HL-60 (cell line): ENCODE measurements around the gene LRRC73.

Experiments used
- DNase-seq, 2 experiments: peaks; one replicate each; pipeline ENCODE4 v3.0.0-alpha.2; 2010 to 2020; ENCODE audit warnings: low read depth in 1 of 2, low spot score in 1 of 2
- H3K27ac ChIP-seq: fragments of 250-450 bp; sonication (Bioruptor Pico); replicated peaks from 2 replicates; pipeline ENCODE4 v1.5.1; 2020; ENCODE audit warnings: mild to moderate bottlenecking, moderate library complexity
- H3K27me3 ChIP-seq: fragments of 250-450 bp; sonication (Bioruptor Pico); 2 replicates; pipeline ENCODE4 v1.5.1; 2021; ENCODE audit warnings: mild to moderate bottlenecking, moderate library complexity; ENCODE audit not compliant: insufficient read depth, poor library complexity, severe bottlenecking
- H3K4me3 ChIP-seq: replicated peaks from 2 replicates; pipeline ENCODE4 v1.5.1; 2011; ENCODE audit warnings: mild to moderate bottlenecking, control low read depth, low read length; ENCODE audit not compliant: insufficient read depth
- GABPA ChIP-seq: IDR thresholded peaks from 2 replicates; pipeline ENCODE4 v1.6.1; 2012; ENCODE audit warnings: low read depth
- POLR2AphosphoS5 ChIP-seq: IDR thresholded peaks from 2 replicates; pipeline ENCODE4 v1.6.1; 2012; ENCODE audit warnings: low read depth
- SPI1 ChIP-seq: IDR thresholded peaks from 2 replicates; pipeline ENCODE4 v1.6.1; 2012; ENCODE audit warnings: low read depth, mild to moderate bottlenecking, borderline replicate concordance
- TF ChIP-seq, protein P1 (sequence below): IDR thresholded peaks from 2 replicates; pipeline ENCODE4 v1.6.1; 2012; ENCODE audit warnings: low read depth; ENCODE audit not compliant: insufficient replicate concordance
- TF ChIP-seq, protein P2 (sequence below): IDR thresholded peaks from one replicate; pipeline ENCODE4 v1.5.1; 2011; ENCODE audit warnings: low read length, control low read depth, inconsistent platforms; ENCODE audit not compliant: insufficient read depth

LRRC73 gene

DNA sequence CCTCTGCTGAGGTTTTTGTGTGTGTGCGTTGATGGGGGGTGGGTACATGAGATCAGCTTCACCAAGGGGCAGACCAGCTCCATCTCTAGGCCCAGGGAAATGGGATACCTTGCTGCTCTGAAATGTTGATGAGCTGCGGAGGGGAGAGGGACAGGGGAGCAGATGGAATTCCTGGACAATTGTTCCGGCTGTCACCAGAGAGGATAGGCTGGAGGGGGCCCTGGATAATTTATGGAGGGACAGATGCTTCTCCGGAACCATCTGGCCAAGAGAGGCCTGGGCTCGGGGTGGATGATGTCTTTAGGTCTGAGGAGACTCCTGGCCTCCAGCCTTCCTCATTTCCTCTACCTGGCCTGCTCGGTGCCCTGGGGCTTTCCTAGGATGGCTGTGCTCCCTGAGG, 34.6 kb downstream of the LRRC73 start:
- no peak for DNase-seq
- TF ChIP-seq, protein P1, sequence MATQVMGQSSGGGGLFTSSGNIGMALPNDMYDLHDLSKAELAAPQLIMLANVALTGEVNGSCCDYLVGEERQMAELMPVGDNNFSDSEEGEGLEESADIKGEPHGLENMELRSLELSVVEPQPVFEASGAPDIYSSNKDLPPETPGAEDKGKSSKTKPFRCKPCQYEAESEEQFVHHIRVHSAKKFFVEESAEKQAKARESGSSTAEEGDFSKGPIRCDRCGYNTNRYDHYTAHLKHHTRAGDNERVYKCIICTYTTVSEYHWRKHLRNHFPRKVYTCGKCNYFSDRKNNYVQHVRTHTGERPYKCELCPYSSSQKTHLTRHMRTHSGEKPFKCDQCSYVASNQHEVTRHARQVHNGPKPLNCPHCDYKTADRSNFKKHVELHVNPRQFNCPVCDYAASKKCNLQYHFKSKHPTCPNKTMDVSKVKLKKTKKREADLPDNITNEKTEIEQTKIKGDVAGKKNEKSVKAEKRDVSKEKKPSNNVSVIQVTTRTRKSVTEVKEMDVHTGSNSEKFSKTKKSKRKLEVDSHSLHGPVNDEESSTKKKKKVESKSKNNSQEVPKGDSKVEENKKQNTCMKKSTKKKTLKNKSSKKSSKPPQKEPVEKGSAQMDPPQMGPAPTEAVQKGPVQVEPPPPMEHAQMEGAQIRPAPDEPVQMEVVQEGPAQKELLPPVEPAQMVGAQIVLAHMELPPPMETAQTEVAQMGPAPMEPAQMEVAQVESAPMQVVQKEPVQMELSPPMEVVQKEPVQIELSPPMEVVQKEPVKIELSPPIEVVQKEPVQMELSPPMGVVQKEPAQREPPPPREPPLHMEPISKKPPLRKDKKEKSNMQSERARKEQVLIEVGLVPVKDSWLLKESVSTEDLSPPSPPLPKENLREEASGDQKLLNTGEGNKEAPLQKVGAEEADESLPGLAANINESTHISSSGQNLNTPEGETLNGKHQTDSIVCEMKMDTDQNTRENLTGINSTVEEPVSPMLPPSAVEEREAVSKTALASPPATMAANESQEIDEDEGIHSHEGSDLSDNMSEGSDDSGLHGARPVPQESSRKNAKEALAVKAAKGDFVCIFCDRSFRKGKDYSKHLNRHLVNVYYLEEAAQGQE, result no peak
- TF ChIP-seq POLR2AphosphoS5, result no peak
- TF ChIP-seq, protein P2, sequence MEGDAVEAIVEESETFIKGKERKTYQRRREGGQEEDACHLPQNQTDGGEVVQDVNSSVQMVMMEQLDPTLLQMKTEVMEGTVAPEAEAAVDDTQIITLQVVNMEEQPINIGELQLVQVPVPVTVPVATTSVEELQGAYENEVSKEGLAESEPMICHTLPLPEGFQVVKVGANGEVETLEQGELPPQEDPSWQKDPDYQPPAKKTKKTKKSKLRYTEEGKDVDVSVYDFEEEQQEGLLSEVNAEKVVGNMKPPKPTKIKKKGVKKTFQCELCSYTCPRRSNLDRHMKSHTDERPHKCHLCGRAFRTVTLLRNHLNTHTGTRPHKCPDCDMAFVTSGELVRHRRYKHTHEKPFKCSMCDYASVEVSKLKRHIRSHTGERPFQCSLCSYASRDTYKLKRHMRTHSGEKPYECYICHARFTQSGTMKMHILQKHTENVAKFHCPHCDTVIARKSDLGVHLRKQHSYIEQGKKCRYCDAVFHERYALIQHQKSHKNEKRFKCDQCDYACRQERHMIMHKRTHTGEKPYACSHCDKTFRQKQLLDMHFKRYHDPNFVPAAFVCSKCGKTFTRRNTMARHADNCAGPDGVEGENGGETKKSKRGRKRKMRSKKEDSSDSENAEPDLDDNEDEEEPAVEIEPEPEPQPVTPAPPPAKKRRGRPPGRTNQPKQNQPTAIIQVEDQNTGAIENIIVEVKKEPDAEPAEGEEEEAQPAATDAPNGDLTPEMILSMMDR, result no peak
- no peak for TF ChIP-seq GABPA
- no peak for TF ChIP-seq SPI1
- no peak overlapping the region for H3K4me3 ChIP-seq

GRCh38 chr6:43472515-43472914, 37.6 kb downstream of the LRRC73 start:
- no peak for DNase-seq
- H3K4me3 ChIP-seq, result no peak overlapping the region
- no peak overlapping the region for H3K27ac ChIP-seq
- TF ChIP-seq GABPA, result no peak
- TF ChIP-seq, protein P1, result no peak
- TF ChIP-seq, protein P2, result no peak
- TF ChIP-seq SPI1, result no peak
- no peak for TF ChIP-seq POLR2AphosphoS5
- no peaks in the 10 kb centered on the region for H3K27me3 ChIP-seq

More for the DNA sequence above, 34.6 kb downstream of the LRRC73 start:
- H3K27me3 ChIP-seq, result no peaks in the 10 kb centered on the region
- H3K27ac ChIP-seq, result no peak overlapping the region

- TF ChIP-seq GABPA (no peak), SPI1 (no peak)
- TF ChIP-seq, protein P1, result no peak
Observed at GRCh38 chr6:43471399-43471798, 38.7 kb downstream of the LRRC73 start.

GRCh38 chr6:43469947-43470346, 40.2 kb downstream of the LRRC73 start:
- TF ChIP-seq SPI1 (no peak), POLR2AphosphoS5 (no peak), GABPA (no peak)
- TF ChIP-seq, protein P1, result no peak
- TF ChIP-seq, protein P2, result no peak
- Histone ChIP-seq H3K27me3 (no peaks in the 10 kb centered on the region), H3K27ac (no peak overlapping the region), H3K4me3 (no peak overlapping the region)
- no peak for DNase-seq

More at GRCh38 chr6:43471399-43471798, 38.7 kb downstream of the LRRC73 start:
- Histone ChIP-seq H3K27ac (no peak overlapping the region), H3K4me3 (no peak overlapping the region), H3K27me3 (no peaks in the 10 kb centered on the region)
- no peak for DNase-seq
